Mammary epithelial cell (primary cell): ENCODE data around the gene MYBPH.

ENCODE experiments used
- EZH2 ChIP-seq: IDR thresholded peaks from 2 replicates; pipeline ENCODE4 v1.6.1; 2012; ENCODE audit warnings: low read length, inconsistent platforms, borderline replicate concordance
- TF ChIP-seq, protein P1 (sequence below), 2 donors: IDR thresholded peaks in 1 of 2; conservative IDR thresholded peaks in 1 of 2; 2 replicates each; pipeline ENCODE4 v1.5.1; 2011 to 2012; ENCODE audit warnings: inconsistent platforms in 2 of 2, low read length in 2 of 2, mild to moderate bottlenecking in 2 of 2, control low read depth in 1 of 2, low read depth in 1 of 2; ENCODE audit not compliant: insufficient read depth in 1 of 2; ENCODE audit errors: extremely low read depth in 1 of 2

DNA sequence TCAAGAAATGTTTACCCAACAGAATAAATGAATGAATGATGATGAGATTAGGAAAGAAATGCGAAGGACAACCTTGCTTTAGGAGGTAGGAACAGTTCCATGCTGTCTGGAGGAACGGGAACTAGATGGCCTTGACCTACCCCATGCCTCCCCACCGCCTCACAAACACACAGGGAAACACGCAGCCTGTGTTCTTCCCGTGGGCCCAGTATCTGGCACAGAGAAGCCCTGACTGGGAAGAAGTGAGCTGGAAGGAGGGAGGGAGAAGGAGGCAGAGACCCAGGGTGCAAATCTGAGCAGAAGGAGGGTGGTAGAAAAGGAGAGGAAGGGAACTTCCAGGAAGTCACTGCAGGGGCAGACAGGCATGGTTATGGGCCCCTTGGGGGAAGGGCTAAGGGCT lies 51.6 kb downstream of the MYBPH start:
- TF ChIP-seq, protein P1, sequence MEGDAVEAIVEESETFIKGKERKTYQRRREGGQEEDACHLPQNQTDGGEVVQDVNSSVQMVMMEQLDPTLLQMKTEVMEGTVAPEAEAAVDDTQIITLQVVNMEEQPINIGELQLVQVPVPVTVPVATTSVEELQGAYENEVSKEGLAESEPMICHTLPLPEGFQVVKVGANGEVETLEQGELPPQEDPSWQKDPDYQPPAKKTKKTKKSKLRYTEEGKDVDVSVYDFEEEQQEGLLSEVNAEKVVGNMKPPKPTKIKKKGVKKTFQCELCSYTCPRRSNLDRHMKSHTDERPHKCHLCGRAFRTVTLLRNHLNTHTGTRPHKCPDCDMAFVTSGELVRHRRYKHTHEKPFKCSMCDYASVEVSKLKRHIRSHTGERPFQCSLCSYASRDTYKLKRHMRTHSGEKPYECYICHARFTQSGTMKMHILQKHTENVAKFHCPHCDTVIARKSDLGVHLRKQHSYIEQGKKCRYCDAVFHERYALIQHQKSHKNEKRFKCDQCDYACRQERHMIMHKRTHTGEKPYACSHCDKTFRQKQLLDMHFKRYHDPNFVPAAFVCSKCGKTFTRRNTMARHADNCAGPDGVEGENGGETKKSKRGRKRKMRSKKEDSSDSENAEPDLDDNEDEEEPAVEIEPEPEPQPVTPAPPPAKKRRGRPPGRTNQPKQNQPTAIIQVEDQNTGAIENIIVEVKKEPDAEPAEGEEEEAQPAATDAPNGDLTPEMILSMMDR (conservative IDR thresholded peaks at IDR 0.05 in 1 of 2, IDR thresholded peaks at IDR 0.05 in 1 of 2; ENCODE audit: extremely low read depth in 1 of 2, insufficient read depth in 1 of 2, low read depth in 1 of 2, low read length in 2 of 2): no peak
- no peak for TF ChIP-seq EZH2
